ENCODE data around the gene KCNIP4.

KCNIP4 gene

DNA sequence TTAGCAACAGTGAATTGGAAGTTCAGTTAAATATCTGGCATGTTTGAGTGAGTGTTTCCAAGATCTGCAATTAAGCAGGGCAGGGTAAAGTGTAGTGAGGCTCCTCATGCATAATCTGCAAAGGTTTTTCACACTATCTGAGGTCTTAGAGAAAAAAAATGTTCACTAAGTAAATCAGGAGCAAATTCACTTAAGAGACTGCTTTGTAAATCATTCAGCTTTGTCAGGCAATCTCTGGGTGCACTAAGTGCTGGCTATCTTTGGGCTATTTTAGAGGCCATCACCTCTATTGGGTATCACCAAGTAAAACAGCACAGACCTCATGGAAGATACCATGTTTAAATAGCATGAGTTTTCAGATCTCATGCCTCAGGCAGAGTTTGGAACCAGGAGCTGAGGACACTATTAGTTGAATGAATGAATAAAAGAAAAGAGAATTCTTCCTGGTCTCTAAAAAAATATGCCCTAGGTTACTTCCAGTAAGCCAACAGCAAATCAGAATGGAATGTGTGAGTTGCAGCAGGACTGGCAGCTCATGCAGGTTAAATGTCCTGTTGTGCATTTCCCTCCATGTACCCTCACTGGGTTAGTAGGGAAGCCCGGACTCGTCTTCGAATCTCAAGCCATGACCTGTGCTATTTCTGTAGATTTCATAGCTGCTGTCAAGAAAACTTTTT, 195.3 kb downstream of the KCNIP4 start:
- DNase-seq: no peak

DNA sequence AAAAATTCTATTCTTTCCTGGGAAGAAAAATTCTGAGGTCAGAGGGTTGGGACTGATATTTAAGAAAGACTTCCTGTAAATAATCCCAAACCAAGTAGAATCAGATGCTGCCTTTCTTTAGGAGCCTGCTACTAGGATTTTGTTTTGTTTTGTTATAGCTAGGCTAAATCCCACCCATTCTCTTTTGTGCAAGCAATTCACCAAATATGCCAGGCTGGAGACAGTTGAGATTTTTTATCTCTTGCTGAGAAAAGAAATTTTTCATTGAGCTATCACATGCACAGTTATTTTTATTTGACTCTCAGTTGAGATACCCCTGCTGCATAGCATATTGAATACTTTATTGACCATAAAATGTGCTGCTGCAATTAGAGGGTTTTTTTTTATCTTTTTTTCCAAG, 196.0 kb downstream of the KCNIP4 start:
- DNase-seq: no peak

DNA sequence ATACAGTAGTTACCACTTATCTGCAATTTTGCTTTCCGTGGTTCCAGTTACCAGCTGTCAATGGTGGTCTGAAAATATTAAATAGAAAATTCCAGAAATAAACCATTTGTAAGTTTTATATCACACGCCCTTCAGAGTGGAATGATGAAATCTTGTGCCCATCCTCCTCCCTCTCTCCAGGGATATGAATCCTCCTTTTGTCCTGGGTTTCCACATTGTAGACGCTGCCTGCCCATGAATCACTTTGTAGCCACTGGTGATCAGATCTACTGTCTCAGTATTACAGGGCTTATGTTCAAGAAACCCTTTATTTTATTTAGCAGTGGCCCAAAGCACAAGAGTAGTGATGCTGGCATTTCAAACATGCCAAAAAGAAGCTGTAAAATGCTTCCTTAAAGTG, 198.6 kb downstream of the KCNIP4 start:
- no peak for DNase-seq

DNA sequence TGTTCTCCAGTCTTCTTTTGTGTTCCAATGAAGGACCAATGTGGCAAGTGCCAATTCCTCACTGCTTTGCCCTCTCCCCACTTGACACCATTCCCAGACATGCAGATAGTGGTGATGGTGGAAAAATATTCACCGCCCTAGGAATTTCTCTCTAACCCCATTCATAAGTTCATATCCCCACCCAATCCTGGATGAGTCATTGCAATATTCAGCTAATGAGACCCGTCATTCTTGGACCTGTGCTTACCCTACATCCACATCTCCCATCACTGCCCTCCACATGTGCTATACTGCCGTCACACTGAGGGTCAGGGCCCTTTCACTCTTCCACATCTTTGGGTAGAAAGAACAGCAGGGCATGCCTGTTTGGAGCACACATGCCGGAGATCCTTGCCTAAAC, 199.2 kb downstream of the KCNIP4 start:
- DNase-seq: no peak

- DNase-seq: no peak
Measured at GRCh38 chr4:21744046-21744445, 204.5 kb downstream of the KCNIP4 start.

DNA sequence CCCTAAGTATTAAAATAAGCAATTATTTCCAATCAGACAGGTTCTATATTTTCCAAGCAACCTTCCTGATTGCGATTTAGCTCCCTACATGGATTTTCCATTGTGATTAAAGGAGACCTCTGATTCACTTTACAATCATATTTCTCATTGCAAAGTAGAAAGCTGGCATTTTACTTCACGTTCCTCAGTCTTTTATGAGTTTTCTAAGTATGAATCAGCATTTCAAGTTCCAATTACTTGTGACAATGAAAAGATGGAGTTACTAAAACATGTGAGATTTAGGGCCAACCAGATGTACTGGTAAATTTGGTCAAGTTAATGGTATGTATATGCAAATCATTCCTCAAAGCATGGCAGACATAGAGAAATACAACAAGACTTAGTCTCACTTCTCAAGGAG, 206.2 kb downstream of the KCNIP4 start:
- no peak for DNase-seq

GRCh38 chr4:21738821-21739220, 209.8 kb downstream of the KCNIP4 start:
- DNase-seq: no peak

GRCh38 chr4:21735866-21736265, 212.7 kb downstream of the KCNIP4 start:
- DNase-seq: no peak

GRCh38 chr4:21733894-21734630, 214.5 kb downstream of the KCNIP4 start:
- DNase-seq: no peak

- DNase-seq: no peak
Measured at GRCh38 chr4:21728304-21728703, 220.3 kb downstream of the KCNIP4 start.

GRCh38 chr4:21726255-21726815, 222.2 kb downstream of the KCNIP4 start:
- DNase-seq: no peak

- no peak for DNase-seq
Measured at GRCh38 chr4:21722157-21722839, 226.3 kb downstream of the KCNIP4 start.

- no peak for DNase-seq
Measured at GRCh38 chr4:21716531-21716930, 232.0 kb downstream of the KCNIP4 start.

- DNase-seq: no peak
Measured at GRCh38 chr4:21710179-21710835, 238.3 kb downstream of the KCNIP4 start.

DNA sequence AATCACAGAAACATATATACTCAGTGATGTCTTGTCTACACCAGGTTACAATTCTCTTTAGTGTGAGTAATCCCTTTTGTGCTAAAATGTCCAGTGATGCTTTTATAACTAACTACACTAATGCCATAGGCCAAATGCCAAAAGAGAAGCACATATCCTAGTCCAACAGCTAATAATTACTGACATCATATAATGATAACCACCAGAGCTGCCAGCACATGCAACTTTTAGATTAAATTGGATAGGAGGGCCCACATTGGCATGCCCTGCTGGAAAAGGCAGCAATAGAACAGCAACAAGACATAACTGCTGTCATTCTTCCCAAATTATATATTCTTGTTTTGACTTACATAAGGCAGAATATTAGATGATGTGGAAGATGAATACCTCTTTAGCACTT, 238.8 kb downstream of the KCNIP4 start:
- no peak for DNase-seq

GRCh38 chr4:21709031-21709430, 239.5 kb downstream of the KCNIP4 start:
- no peak for DNase-seq

DNA sequence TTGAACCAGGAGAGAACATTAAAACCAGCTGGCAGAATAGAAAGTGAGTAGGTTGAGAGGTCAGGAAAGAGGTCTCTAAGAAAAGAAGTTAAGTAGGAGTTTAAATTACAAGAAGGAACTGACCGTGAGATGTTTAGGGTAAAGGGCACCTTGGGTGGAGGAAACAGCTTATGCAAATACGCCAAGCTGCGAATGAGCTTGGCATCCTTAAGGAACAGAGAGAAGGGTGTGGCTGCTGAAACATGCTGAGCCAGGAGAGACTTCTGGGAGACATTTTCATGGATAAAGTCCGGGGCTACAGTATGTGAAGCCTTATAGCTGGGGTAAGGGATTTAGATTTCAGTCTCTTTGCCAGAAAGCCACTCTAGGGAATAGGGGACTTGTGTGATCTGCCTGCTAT, 249.1 kb downstream of the KCNIP4 start:
- no peak for DNase-seq

GRCh38 chr4:21697583-21697982, 251.0 kb downstream of the KCNIP4 start:
- no peak for DNase-seq

- no peak for DNase-seq
Measured at GRCh38 chr4:21695141-21695540, 253.4 kb downstream of the KCNIP4 start.

DNA sequence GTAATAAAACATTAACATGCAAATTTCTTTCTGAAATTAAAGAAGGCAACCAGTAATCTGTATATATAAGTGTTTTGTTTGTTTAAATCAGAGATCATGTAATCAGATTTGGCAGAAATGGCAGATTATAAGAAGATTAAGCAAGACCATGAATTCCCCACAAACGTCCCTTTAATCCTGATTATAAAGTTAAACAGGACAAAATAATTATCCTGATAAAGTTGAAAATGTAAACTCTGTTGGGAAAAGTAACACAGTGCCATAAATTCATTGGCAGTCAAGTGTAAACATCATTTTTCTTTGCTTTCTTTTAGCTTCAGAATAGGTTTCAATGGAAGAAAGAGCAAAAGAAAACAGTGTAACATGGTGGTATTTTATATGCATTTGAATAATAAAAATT, 256.3 kb downstream of the KCNIP4 start:
- DNase-seq: no peak

DNA sequence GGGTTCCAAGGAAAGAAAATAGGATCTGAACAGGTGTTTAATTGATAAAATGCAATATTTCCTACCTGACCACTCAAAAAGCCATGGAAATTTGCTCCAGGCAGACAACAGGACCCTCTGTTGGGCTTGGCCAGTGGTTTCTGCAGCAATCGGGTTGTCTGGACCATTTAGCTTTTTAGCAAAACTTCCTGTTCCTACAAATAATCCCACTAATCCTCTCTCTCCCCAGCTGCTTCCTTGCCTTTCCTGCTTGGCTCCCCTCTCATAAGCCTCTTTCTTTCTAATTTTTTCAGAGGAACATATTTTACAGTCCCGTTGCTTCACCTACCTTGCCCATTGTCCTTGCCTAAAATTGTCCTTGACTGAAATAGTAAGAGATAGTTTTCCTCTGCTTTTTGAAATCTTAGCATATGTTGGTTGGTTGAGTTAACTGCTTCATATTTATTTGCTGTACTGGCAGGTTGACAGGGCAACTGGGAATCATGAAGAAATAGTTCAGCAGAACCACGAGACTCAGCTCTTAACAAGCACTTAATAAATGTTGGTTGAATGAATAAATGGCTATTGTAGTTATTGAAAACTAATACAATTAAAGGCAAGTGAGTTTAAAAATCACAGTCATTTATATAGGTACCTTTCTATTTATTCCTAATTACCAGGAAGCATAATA, 259.8 kb downstream of the KCNIP4 start:
- no peak for DNase-seq

DNA sequence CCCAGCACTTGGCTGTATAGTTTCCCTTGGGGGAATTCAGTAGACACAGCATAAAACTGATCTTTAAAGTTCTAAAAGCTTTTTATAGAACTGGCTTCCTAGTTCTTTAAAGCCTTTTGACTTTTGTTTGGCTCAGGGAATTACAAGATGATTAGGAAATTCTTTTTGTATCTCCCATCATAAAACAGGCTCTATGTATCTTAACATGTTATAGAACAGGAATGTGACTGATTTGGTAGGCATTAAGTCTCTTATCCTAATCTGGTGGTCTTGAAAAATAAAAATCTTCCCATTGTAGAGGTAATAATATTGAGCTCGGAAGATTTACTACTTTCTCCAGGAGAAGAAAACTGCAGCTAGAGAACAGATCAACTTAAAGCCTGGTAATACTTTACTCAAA, 262.7 kb downstream of the KCNIP4 start:
- no peak for DNase-seq
